K562 (cell line): Measurements from ENCODE around the gene PRSS57. TPM values are rescaled to one million over a fixed set of nuclear protein-coding genes. Genes with fewer than 3 reads are reported as not detected.
A peak's percentile ranks its signal among the peaks of the same experiment; 100 is the strongest.
"Not testable (repeated sequence)": the region's sequence is repeated elsewhere in the genome, so short reads cannot be mapped to it uniquely, and the experiment has no call there.

Experiments used
- ATAC-seq: fragments of 200-7000 bp; cut with Tn5 transposase; 3 replicates; pipeline ENCODE4 v1.9.1; 2020; ENCODE audit warnings: moderate library complexity
- BruUV-seq: library from RNA; stranded (reverse); fragments of 400-500 nt; replicated peaks from 2 replicates; lab custom pipeline; 2021; lab: Mats Ljungman, UMichigan
- CTCF ChIA-PET: fragments of 300-600 bp; formaldehyde crosslinking; extraction: SDS; loops from one replicate; lab custom pipeline; 2021; ENCODE audit warnings: low intra/inter-chr PET ratio; lab: Yijun Ruan, JAX
- POLR2A ChIA-PET: fragments of 300-600, 350-650 bp; sonication (Branson Sonifier 250); formaldehyde crosslinking; extraction: SDS; loops from one replicate; lab custom pipeline; 2021; ENCODE audit warnings: antibody characterized with exemption, inconsistent platforms; lab: Yijun Ruan, JAX
- DNase-seq, 4 experiments: peaks; one replicate each; pipeline versions ENCODE4 v3.0.0 to v3.0.0-alpha.2; 2011 to 2018; ENCODE audit warnings: low spot score in 3 of 4, mixed read lengths in 3 of 4; ENCODE audit errors: extremely low read depth in 1 of 4
- FAIRE-seq: peaks from 2 replicates; lab custom pipeline; 2011; peaks lifted over from hg19 to GRCh38; lab: Jason Lieb, UNC
- H2AFZ ChIP-seq: 2 replicates; pipeline ENCODE4 v1.6.0; 2011; ENCODE audit warnings: low read depth, low read length, control low read depth, inconsistent platforms
- H3K27ac ChIP-seq: fragments of 200-600 bp; 3 replicates; pipeline ENCODE4 v1.8.0; 2011; ENCODE audit warnings: low read depth, mild to moderate bottlenecking, control low read depth, inconsistent platforms, low read length, moderate library complexity, mixed read lengths; ENCODE audit errors: extremely low read depth
- H3K27me3 ChIP-seq, 2 experiments: fragments of 300-600 bp in 1 of 2; 2 replicates in 1 of 2; 3 replicates in 1 of 2; pipeline versions ENCODE4 v1.6.0 to v1.8.0; 2011; ENCODE audit warnings: inconsistent platforms in 2 of 2, low read length in 2 of 2, mild to moderate bottlenecking in 1 of 2, mixed read lengths in 1 of 2, moderate library complexity in 1 of 2; ENCODE audit not compliant: control insufficient read depth in 2 of 2, insufficient read depth in 2 of 2
- H3K36me3 ChIP-seq: fragments of 300-600 bp; 3 replicates; pipeline ENCODE4 v1.8.0; 2011; ENCODE audit warnings: mild to moderate bottlenecking, low read length, inconsistent platforms; ENCODE audit not compliant: control insufficient read depth, insufficient read depth
- H3K4me1 ChIP-seq, 2 experiments: fragments of 200-600 bp in 1 of 2; replicated peaks in 1 of 2; 2 replicates in 1 of 2; 3 replicates in 1 of 2; pipeline versions ENCODE4 v1.5.1 to v1.8.0; 2011; ENCODE audit warnings: inconsistent platforms in 2 of 2, low read length in 2 of 2, mild to moderate bottlenecking in 1 of 2, mixed read lengths in 1 of 2, moderate library complexity in 1 of 2; ENCODE audit not compliant: control insufficient read depth in 2 of 2, insufficient read depth in 2 of 2
- H3K4me2 ChIP-seq: 2 replicates; pipeline ENCODE4 v1.6.1; 2011; ENCODE audit warnings: low read length, control low read depth, inconsistent platforms, mixed read lengths; ENCODE audit not compliant: insufficient read depth
- H3K4me3 ChIP-seq: fragments of 200-600 bp; sonication (generic), shearing (Covaris generic); 2 replicates; pipeline ENCODE4 v1.5.1; 2016; ENCODE audit warnings: control low read depth, inconsistent platforms
- H3K79me2 ChIP-seq: fragments of 200-600 bp; 3 replicates; pipeline ENCODE4 v1.8.0; 2011; ENCODE audit warnings: low read length, inconsistent platforms; ENCODE audit not compliant: control insufficient read depth, insufficient read depth
- H3K9ac ChIP-seq, 2 experiments: 2 replicates each; pipeline versions ENCODE4 v1.6.0 to v1.6.1; 2011; ENCODE audit warnings: low read depth in 2 of 2, low read length in 2 of 2, control low read depth in 1 of 2, inconsistent platforms in 1 of 2, mild to moderate bottlenecking in 1 of 2, mixed read lengths in 1 of 2; ENCODE audit not compliant: insufficient read depth in 1 of 2
- H3K9me1 ChIP-seq: one replicate; pipeline ENCODE4 v1.6.0; 2011; ENCODE audit warnings: inconsistent platforms, mild to moderate bottlenecking, low read length, moderate library complexity; ENCODE audit not compliant: control insufficient read depth, insufficient read depth
- H3K9me3 ChIP-seq: replicated peaks from 2 replicates; pipeline ENCODE4 v1.5.1; 2011; ENCODE audit warnings: low read depth, low read length, inconsistent platforms; ENCODE audit not compliant: control insufficient read depth, insufficient read depth
- H4K20me1 ChIP-seq: replicated peaks from 2 replicates; pipeline ENCODE4 v1.6.1; 2011; ENCODE audit warnings: low read length, inconsistent platforms, mixed read lengths; ENCODE audit not compliant: control insufficient read depth, insufficient read depth
- ARID1B ChIP-seq: fragments of 450-650 bp; IDR thresholded peaks from 2 replicates; pipeline ENCODE4 v1.6.1; 2016; ENCODE audit warnings: antibody characterized with exemption, mild to moderate bottlenecking, inconsistent platforms
- CBFA2T2 ChIP-seq: fragments of 450-650 bp; conservative IDR thresholded peaks from 2 replicates; pipeline ENCODE4 v1.6.1; 2017; ENCODE audit warnings: mild to moderate bottlenecking
- CBFA2T3 ChIP-seq: fragments of 450-650 bp; IDR thresholded peaks from 2 replicates; pipeline ENCODE4 v1.6.1; 2017
- DPF2 ChIP-seq: fragments of 450-650 bp; IDR thresholded peaks from 2 replicates; pipeline ENCODE4 v1.6.1; 2016
- FOSL1 ChIP-seq: fragments of 200-800 bp; sonication (Bioruptor generic); conservative IDR thresholded peaks from 2 replicates; pipeline ENCODE4 v1.6.1; 2016; ENCODE audit warnings: missing genetic modification characterization, missing compliant biosample characterization
- KDM1A ChIP-seq, 2 experiments: fragments of 450-650 bp; IDR thresholded peaks; 2 replicates each; pipeline ENCODE4 v1.6.1; 2016; ENCODE audit warnings: mild to moderate bottlenecking in 2 of 2
- MTA2 ChIP-seq: fragments of 450-650 bp; IDR thresholded peaks from 2 replicates; pipeline ENCODE4 v1.6.1; 2016; ENCODE audit warnings: low read depth
- NFIC ChIP-seq: fragments of 450-650 bp; IDR thresholded peaks from 2 replicates; pipeline ENCODE4 v1.6.1; 2017; ENCODE audit warnings: mild to moderate bottlenecking, inconsistent platforms
- SMARCA4 ChIP-seq: fragments of 450-650 bp; IDR thresholded peaks from 2 replicates; pipeline ENCODE4 v1.6.1; 2016
- SMARCE1 ChIP-seq: fragments of 450-650 bp; IDR thresholded peaks from 2 replicates; pipeline ENCODE4 v1.7.1; 2016; ENCODE audit warnings: mild to moderate bottlenecking
- TAL1 ChIP-seq: fragments of 450-650 bp; IDR thresholded peaks from 2 replicates; pipeline ENCODE4 v1.6.1; 2016; ENCODE audit warnings: mild to moderate bottlenecking
- TCF3 ChIP-seq: sonication (generic); formaldehyde crosslinking; IDR thresholded peaks from 2 replicates; pipeline ENCODE4 v1.4.0; 2020; ENCODE audit warnings: mild to moderate bottlenecking, missing genetic modification reagents
- TRIM24 ChIP-seq, 2 experiments: fragments of 450-650 bp; IDR thresholded peaks; 2 replicates each; pipeline ENCODE4 v1.6.1; 2016
- WGBS: fragments of 100-300 bp; shearing (Covaris generic); methylation state at CpG from one replicate; pipeline ENCODE4 v1.1.6; 2016; ENCODE audit warnings: low coverage, mixed read lengths; ENCODE audit not compliant: insufficient coverage; ENCODE audit errors: missing lambda C conversion rate; 5-methylcytosine and 5-hydroxymethylcytosine counted together
- in situ Hi-C: fragments of 300-500 bp; cut with MboI; formaldehyde crosslinking; loops from 4 replicates; pipeline ENCODE4 v1.15.0; 2018; ENCODE audit warnings: inconsistent platforms, mixed read lengths
- intact Hi-C: fragments of 100-400 bp; cut with micrococcal nuclease; formaldehyde crosslinking; loops from 2 replicates; pipeline ENCODE4 v1.14.2; 2022
- polyA plus RNA-seq, 8 experiments: library from polyadenylated mRNA; depleted of rRNA in 4 of 8; stranded (reverse) in 5 of 8; unstranded in 3 of 8; fragments of >200 nt; fragmentation: Nextera tagmentation in 2 of 8; fragmentation: Illumina TruSeq in 1 of 8; extraction: Ambion mirVana in 2 of 8; extraction: Trizol in 1 of 8; gene quantifications; 2 replicates each; pipeline versions ENCODE4 v1.2.1 to v1.2.3, GENCODE V29; 2011 to 2014; ENCODE audit warnings: inconsistent platforms in 1 of 8, missing spikeins in 1 of 8
- total RNA-seq, 7 experiments: library from RNA; depleted of rRNA in 6 of 7; stranded (reverse); fragments of >200 nt in 6 of 7; fragmentation: Illumina TruSeq in 2 of 7; extraction: Trizol in 2 of 7; gene quantifications; 2 replicates each; pipeline versions ENCODE4 v1.2.1 to v1.2.3, GENCODE V29; 2011 to 2021; ENCODE audit warnings: low replicate concordance in 1 of 7
- TF ChIP-seq, protein P1 (sequence below), 2 experiments: fragments of 450-650 bp in 1 of 2; sonication (generic) in 1 of 2; formaldehyde crosslinking in 1 of 2; IDR thresholded peaks in 1 of 2; conservative IDR thresholded peaks in 1 of 2; 2 replicates each; pipeline versions ENCODE4 v1.6.1 to v1.8.1; 2016 to 2023; ENCODE audit warnings: mild to moderate bottlenecking in 2 of 2, moderate library complexity in 2 of 2, inconsistent platforms in 1 of 2, missing genetic modification reagents in 1 of 2

Gene PRSS57
- total and polyA plus RNA-seq, 9 of the 15 experiments (the other 6 are each of a cell fraction or from before 2014, with no cell fraction given): 0.06 to 2.5 (median 1.3) TPM; not detected in 3

GRCh38 chr19:698529-698928 lies 3.3 kb upstream of the PRSS57 start:
- CTCF ChIA-PET, in situ Hi-C loops, H3K9ac ChIP-seq, H3K36me3 ChIP-seq, ATAC-seq, H2AFZ ChIP-seq, intact Hi-C loops, H3K79me2 ChIP-seq, H3K27ac ChIP-seq, H4K20me1 ChIP-seq: not testable (repeated sequence)
- peaks cover 10 to 37% of the 10 kb centered on the region in 2 experiments; a peak in 4 of 5 replicates for H3K4me1 ChIP-seq
- WGBS: 31% methylated on average over 14 of the region's 15 CpGs
- TF ChIP-seq MTA2 (0 out of 2 replicates have a peak, but pooled peaks have one; percentile 23), SMARCE1 (peak; percentile 43; the same call in 1 of the 2 replicates), SMARCA4 (0 out of 2 replicates have a peak, but pooled peaks have one; percentile 42), KDM1A (IDR thresholded peaks at IDR 0.05) (peak; percentile 53 to 74; a peak in 3 of 4 replicates), TAL1 (peak; percentile 65; the same call in 1 of the 2 replicates), CBFA2T3 (peak; percentile 85), TCF3 (peak; percentile 62), DPF2 (peak; percentile 72), FOSL1 (peak; percentile 58), ARID1B (peak; percentile 80), CBFA2T2 (peak; percentile 69), NFIC (0 out of 2 replicates have a peak, but pooled peaks have one; percentile 6), TRIM24 (IDR thresholded peaks at IDR 0.05) (peak; percentile 25 to 42; a peak in 1 of 4 replicates)
- TF ChIP-seq, protein P1, sequence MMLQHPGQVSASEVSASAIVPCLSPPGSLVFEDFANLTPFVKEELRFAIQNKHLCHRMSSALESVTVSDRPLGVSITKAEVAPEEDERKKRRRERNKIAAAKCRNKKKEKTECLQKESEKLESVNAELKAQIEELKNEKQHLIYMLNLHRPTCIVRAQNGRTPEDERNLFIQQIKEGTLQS (IDR thresholded peaks at IDR 0.05): peak; percentile 67
- TF ChIP-seq, protein P1 (CRISPR knock-in tag; conservative IDR thresholded peaks at IDR 0.05): not testable (repeated sequence)
- TF ChIP-seq, all 486 proteins: peak for 14; not testable (repeated sequence) for 472
- POLR2A ChIA-PET: interaction anchor here (1.0 to 1.6 kb wide), 3 partner anchors 13 to 18 kb away, joined by 3 to 4 read pairs (median 3); no protein-coding TSS in a partner anchor
- FAIRE-seq (peak; percentile 15), DNase-seq (peak in 1 of 4 experiments; percentile 50)
- H3K4me2 ChIP-seq, H3K9me1 ChIP-seq, H3K27me3 ChIP-seq, H3K4me3 ChIP-seq, BruUV-seq, H3K9me3 ChIP-seq: not testable (repeated sequence)
